ENCODE data around the gene SMAD3. TPM values are rescaled to one million over a fixed set of nuclear protein-coding genes. Genes with fewer than 3 reads are reported as not detected.

Gene SMAD3
- total and polyA plus RNA-seq, 2 of the 8 experiments (the other 6 are each of a cell fraction or from before 2014, with no cell fraction given): 10.1 to 12.4 TPM

DNA sequence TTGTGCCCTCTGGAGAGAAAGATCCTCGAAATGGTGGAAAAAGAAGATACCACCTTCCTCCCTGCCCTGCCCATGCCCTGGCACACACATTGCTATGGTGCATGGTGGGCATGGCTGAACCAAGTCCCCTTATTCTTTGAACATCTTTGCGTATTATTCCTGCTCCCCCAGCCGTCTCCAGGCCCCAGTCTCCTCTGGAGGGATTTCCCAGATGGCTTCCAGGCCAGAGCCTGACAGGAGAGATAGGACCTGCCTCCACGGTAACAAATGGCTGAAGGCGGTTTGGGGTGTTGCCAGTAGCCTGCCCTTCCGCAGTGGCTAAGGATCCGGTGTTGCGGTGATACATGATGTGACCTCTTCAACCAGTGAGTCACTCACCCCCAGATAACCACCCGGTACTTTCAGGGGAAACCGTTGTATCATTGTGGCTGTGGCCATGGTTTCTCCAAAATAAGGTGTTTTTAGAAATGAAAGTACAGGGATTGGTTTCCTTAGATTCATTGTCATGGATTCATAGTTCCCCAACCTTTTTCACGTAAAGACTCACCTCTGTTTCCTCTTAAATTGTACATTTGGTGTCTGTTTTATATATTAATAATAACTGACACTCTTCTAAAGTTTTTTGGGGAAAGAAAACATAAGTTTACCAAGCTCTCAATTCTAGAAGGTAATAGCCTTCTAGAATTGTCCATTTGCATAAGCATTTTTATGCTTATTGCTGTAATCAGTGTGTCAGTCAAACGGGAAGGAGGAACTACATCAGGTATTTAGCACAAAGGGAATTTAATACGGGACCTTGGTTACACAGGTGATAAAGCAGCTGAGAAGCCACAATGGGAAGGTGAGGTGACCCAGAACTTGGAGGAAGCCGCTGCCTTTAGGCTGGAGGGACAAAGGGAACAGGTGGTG lies 25.9 kb downstream of the SMAD3 start:
- no peak for DNase-seq (ENCODE audit: low read depth in 1 of 2, low spot score in 2 of 2)
- H3K56ac ChIP-seq (replicated peaks; ENCODE audit: insufficient read length, low read depth, low read length): no peak overlapping the region
- peaks cover 7 to 28% (median 16%) of the 10 kb centered on the region in 4 experiments for H3K4me1 ChIP-seq (replicated peaks in 1 of 4; ENCODE audit: control insufficient read depth in 3 of 4, insufficient read depth in 4 of 4, low read length in 3 of 4)
- no peak overlapping the region for H2AFZ ChIP-seq (ENCODE audit: low read length)
- peaks cover 2 to 10% of the 10 kb centered on the region in 2 experiments; a peak in 2 of 4 replicates for H3K79me2 ChIP-seq (ENCODE audit: control insufficient read depth in 1 of 2, insufficient read depth in 2 of 2, low read length in 2 of 2)
- H3K9me3 ChIP-seq (ENCODE audit: insufficient read depth in 2 of 2, low read depth in 1 of 2, low read length in 1 of 2): no peaks in the 10 kb centered on the region
- H3K23me2 ChIP-seq (ENCODE audit: low read depth, low read length): no peaks in the 10 kb centered on the region
- H4K91ac ChIP-seq (replicated peaks; ENCODE audit: insufficient read length, low read length): no peak overlapping the region
- H3K4ac ChIP-seq (replicated peaks; ENCODE audit: insufficient read length, low read depth, low read length): no peak overlapping the region
- no peak overlapping the region for H3K14ac ChIP-seq (ENCODE audit: insufficient read length)
- peak overlapping the region in 2 of 4 experiments; percentile 3 to 20; a peak in 2 of 8 replicates for H3K4me3 ChIP-seq (ENCODE audit: extremely low read depth in 1 of 4, insufficient read depth in 2 of 4, low read depth in 3 of 4, low read length in 4 of 4)
- no peak overlapping the region for H3K23ac ChIP-seq (ENCODE audit: insufficient read length)
- no peak overlapping the region for H2BK120ac ChIP-seq (replicated peaks; ENCODE audit: low read depth, low read length)
- no peaks in the 10 kb centered on the region for H4K20me1 ChIP-seq (replicated peaks in 1 of 2; ENCODE audit: control insufficient read depth in 1 of 2, insufficient read depth in 2 of 2, low read length in 2 of 2)
- peak overlapping the region; percentile 56 for H3K18ac ChIP-seq (ENCODE audit: extremely low read depth, low read length)
- H2BK5ac ChIP-seq (ENCODE audit: low read depth, low read length): 0 out of 2 replicates have a peak overlapping the region, but pooled peaks have one; percentile 16
- ChIA-PET CTCF (ENCODE audit: partially characterized antibody) (interaction anchor here (1.0 to 2.7 kb wide), 8 partner anchors 10 to 149 kb away, joined by 3 to 13 read pairs (median 4); no protein-coding TSS in a partner anchor), POLR2A (ENCODE audit: partially characterized antibody) (interaction anchor here (1.1 to 1.4 kb wide), 4 partner anchors 12 to 74 kb away, joined by 3 to 6 read pairs (median 3); partner anchors contain the start of gene SMAD3)
- peak overlapping the region; percentile 47 to 55 for H3K4me2 ChIP-seq (ENCODE audit: insufficient read depth in 1 of 2, low read depth in 2 of 2, low read length in 2 of 2)
- no peak for FAIRE-seq
- 0 out of 2 replicates have a peak overlapping the region, but pooled peaks have one; percentile 32 for H2BK15ac ChIP-seq (ENCODE audit: low read length)
- H3K27me3 ChIP-seq (replicated peaks in 1 of 4; ENCODE audit: control insufficient read depth in 3 of 4, extremely low read depth in 1 of 4, insufficient read depth in 3 of 4, low read length in 3 of 4): no peaks in the 10 kb centered on the region
- H3K36me3 ChIP-seq (ENCODE audit: control insufficient read depth in 2 of 4, insufficient read depth in 4 of 4, low read length in 3 of 4): no peaks in the 10 kb centered on the region
- 73% methylated on average over 14 of the region's 14 CpGs; no CpG with 5 or more reads in 1 of the 2 experiments for WGBS, 2 experiments (ENCODE audit: extremely low coverage in 1 of 2, insufficient coverage in 1 of 2, insufficient read length in 1 of 2, insufficient replicate concordance in 2 of 2, low coverage in 1 of 2, low lambda C conversion rate in 2 of 2, missing lambda C conversion rate in 1 of 2)
- H2BK12ac ChIP-seq (ENCODE audit: low read depth, low read length): no peak overlapping the region
- no peak overlapping the region for H3K27ac ChIP-seq (ENCODE audit: low read depth, low read length)
- H4K5ac ChIP-seq (ENCODE audit: insufficient read length, low read depth, low read length): peak overlapping the region; percentile 41
- 0 out of 2 replicates have a peak overlapping the region, but pooled peaks have one; percentile 22 for H4K8ac ChIP-seq (ENCODE audit: extremely low read depth, insufficient read depth, low read length)
- TF ChIP-seq ZNF274 (IDR thresholded peaks at IDR 0.05; ENCODE audit: borderline replicate concordance, extremely low read depth, low read length) (no peak), GTF2F1 (IDR thresholded peaks at IDR 0.05; ENCODE audit: borderline replicate concordance, low read depth, low read length) (no peak), EP300 (IDR thresholded peaks at IDR 0.05; ENCODE audit: borderline replicate concordance in 1 of 2, low read depth in 2 of 2, low read length in 2 of 2) (no peak), CBX8 (IDR thresholded peaks at IDR 0.05; ENCODE audit: borderline replicate concordance, low read depth, low read length) (no peak)
- peaks cover 4% of the 10 kb centered on the region for H3K79me1 ChIP-seq (ENCODE audit: low read depth, low read length)
- no peak overlapping the region for H3K9ac ChIP-seq (replicated peaks in 1 of 4; ENCODE audit: extremely low read depth in 1 of 4, low read depth in 3 of 4, low read length in 3 of 4)
- H2BK20ac ChIP-seq (ENCODE audit: low read length): peak overlapping the region; percentile 35; the same call in 1 of the 2 replicates
- no peak overlapping the region for H2AK5ac ChIP-seq (ENCODE audit: low read depth, low read length)

Data from H1 (cell line).